Activated gamma-delta T cell (primary cell): ENCODE measurements around the gene SEC61G.

Experiments used
- DNase-seq: peaks from one replicate; lab custom pipeline; 2025; lab: John Stamatoyannopoulos, UW

SEC61G gene

GRCh38 chr7:54764861-54765260, 5.8 kb upstream of the SEC61G start:
- DNase-seq, result no peak

- no peak for DNase-seq
These were observed 1.3 kb downstream of the SEC61G start for GRCh38 chr7:54757711-54758110.

- no peak for DNase-seq
These were observed 9.8 kb downstream of the SEC61G start for GRCh38 chr7:54749200-54749599.

GRCh38 chr7:54747234-54747633, 11.8 kb downstream of the SEC61G start:
- no peak for DNase-seq

GRCh38 chr7:54743580-54743979, 15.4 kb downstream of the SEC61G start:
- DNase-seq, result no peak

- DNase-seq, result no peak
These were observed 20.3 kb downstream of the SEC61G start for GRCh38 chr7:54738737-54739136.

GRCh38 chr7:54729107-54729506, 29.9 kb downstream of the SEC61G start:
- DNase-seq, result no peak

GRCh38 chr7:54728411-54728810, 30.6 kb downstream of the SEC61G start:
- DNase-seq, result no peak

GRCh38 chr7:54725255-54725654, 33.8 kb downstream of the SEC61G start:
- no peak for DNase-seq

- no peak for DNase-seq
These were observed 36.5 kb downstream of the SEC61G start for GRCh38 chr7:54722502-54722901.

- no peak for DNase-seq
These were observed 37.0 kb downstream of the SEC61G start for GRCh38 chr7:54722026-54722425.

GRCh38 chr7:54719974-54720373, 39.0 kb downstream of the SEC61G start:
- no peak for DNase-seq

- DNase-seq, result no peak
These were observed 39.6 kb downstream of the SEC61G start for GRCh38 chr7:54719425-54719824.

- no peak for DNase-seq
These were observed 46.2 kb downstream of the SEC61G start for GRCh38 chr7:54712820-54713219.

GRCh38 chr7:54711900-54712595, 47.0 kb downstream of the SEC61G start:
- DNase-seq, result no peak

- no peak for DNase-seq
These were observed 49.7 kb downstream of the SEC61G start for GRCh38 chr7:54709283-54709682.

GRCh38 chr7:54705436-54705835, 53.6 kb downstream of the SEC61G start:
- DNase-seq, result no peak

- no peak for DNase-seq
These were observed 54.2 kb downstream of the SEC61G start for GRCh38 chr7:54704851-54705250.
